Measurements from ENCODE around the gene SLC18A3. TPM values are rescaled to one million over a fixed set of nuclear protein-coding genes. Genes with fewer than 3 reads are reported as not detected.

Gene SLC18A3
- total and polyA plus RNA-seq, 12 donors: 0.03 to 0.41 (median 0.15) TPM; not detected in 8

DNA sequence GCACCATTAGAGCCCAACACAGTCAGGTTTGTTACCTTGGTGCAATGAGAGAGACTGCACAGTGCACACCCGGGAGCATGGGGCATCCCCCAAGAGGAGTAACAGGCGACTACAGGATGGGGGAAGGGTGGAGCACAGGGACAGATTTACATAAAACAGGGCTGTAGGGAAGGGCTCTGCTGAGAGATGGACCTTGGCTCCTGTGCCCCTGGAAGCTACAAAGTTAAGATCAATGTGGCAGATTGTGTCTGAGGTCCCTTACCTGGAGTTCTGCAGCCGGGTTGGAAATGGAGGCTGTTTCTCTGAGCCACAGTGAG, 13.7 kb upstream of the SLC18A3 start:
- Histone ChIP-seq H3K4me1 (replicated peaks in 1 of 2) (no peaks in the 10 kb centered on the region), H3K27ac (no peak overlapping the region), H3K9me3 (replicated peaks in 1 of 3) (no peaks in the 10 kb centered on the region), H3K4me3 (no peak overlapping the region), H3K27me3 (no peaks in the 10 kb centered on the region), H3K36me3 (replicated peaks in 1 of 2) (no peaks in the 10 kb centered on the region)
- DNase-seq: peak in 1 of 7 donors; percentile 14
- TF ChIP-seq CTCF (IDR thresholded peaks at IDR 0.05): no peak
- no peak for TF ChIP-seq POLR2A (IDR thresholded peaks at IDR 0.05)
- intact Hi-C loops (cut with DNase I): loop anchor here in 1 of 2 donors (10.0 kb wide), 1 partner anchor 628 kb away; no protein-coding TSS in a partner anchor
- 38 to 67% (median 60%) methylated on average over 2 to 3 of the region's 3 CpGs for WGBS, 4 donors

DNA sequence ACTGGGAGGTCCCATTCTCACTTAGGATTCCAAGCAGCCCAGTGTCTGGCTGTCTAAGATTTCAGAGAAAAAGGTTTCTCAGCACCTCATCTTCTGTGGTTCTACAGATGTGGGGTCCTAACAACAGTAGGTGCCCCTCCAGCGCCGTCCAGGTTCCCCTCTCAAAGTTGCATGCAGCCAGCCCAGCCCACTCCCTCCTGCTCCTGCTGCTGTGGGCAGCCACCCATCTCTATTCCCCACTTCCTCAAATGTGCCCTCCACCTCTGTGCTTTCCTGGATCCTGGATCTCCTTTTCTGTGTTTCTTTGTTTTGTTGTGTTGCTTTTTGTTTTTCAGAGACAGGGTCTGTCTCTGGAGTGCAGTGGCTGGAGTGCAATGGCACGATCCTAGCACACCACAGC, 13.3 kb upstream of the SLC18A3 start:
- Histone ChIP-seq H3K27ac (no peak overlapping the region), H3K27me3 (no peaks in the 10 kb centered on the region), H3K4me3 (no peak overlapping the region), H3K4me1 (replicated peaks in 1 of 2) (no peaks in the 10 kb centered on the region), H3K9me3 (replicated peaks in 1 of 3) (no peaks in the 10 kb centered on the region), H3K36me3 (replicated peaks in 1 of 2) (no peaks in the 10 kb centered on the region)
- intact Hi-C loops (cut with DNase I): loop anchor here in 1 of 2 donors (10.0 kb wide), 1 partner anchor 628 kb away; no protein-coding TSS in a partner anchor
- WGBS, 4 donors: 58 to 68% (median 68%) methylated on average over 3 of the region's 3 CpGs
- TF ChIP-seq POLR2A (IDR thresholded peaks at IDR 0.05): no peak
- no peak for TF ChIP-seq CTCF (IDR thresholded peaks at IDR 0.05)
- no peak for DNase-seq

DNA sequence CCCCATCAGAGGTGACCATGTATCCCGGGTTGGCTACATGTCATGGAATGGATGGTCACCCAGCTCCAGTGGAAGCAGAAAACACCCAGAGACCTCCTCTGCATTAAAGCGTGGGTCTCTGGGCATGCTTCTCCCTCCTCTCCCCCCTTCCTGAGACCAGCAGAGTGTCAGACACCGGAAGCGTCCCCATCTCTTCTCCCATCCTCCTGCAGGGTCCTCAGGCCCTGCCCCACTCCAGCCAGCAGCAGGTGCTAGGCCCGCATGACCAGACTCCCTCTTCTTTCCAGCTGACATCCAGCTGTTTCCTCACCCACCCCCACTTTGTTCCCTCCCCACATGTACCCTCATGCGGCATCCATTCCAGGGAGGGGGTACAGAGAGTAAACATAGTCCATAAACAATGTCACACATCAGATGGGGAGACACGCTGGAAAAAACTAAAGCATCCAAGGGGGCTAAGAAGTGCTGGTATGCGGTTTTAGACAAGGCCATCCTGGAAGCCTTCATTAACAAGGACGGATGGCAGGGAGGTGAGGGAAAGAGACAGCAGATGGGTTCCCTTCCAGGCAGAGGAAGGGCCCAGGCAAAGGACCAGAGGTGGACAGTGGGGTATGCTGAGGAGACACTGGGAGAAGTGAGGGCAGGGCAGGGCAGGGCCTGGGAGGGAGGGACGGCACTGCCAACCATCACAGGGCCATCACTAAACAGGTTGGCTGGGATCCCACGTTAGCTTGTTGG, 12.5 kb upstream of the SLC18A3 start:
- intact Hi-C loops (cut with DNase I): loop anchor here in 1 of 2 donors (10.0 kb wide), 1 partner anchor 627 kb away; no protein-coding TSS in a partner anchor
- H3K4me3 ChIP-seq: no peak overlapping the region
- H3K36me3 ChIP-seq (replicated peaks in 1 of 2): no peaks in the 10 kb centered on the region
- H3K4me1 ChIP-seq (replicated peaks in 1 of 2): no peaks in the 10 kb centered on the region
- WGBS, 4 donors: 73 to 82% (median 77%) methylated on average over 8 to 11 of the region's 11 CpGs
- peak in 1 of 7 donors; percentile 42 for DNase-seq
- no peaks in the 10 kb centered on the region for H3K9me3 ChIP-seq (replicated peaks in 1 of 3)
- no peaks in the 10 kb centered on the region for H3K27me3 ChIP-seq
- TF ChIP-seq CTCF (IDR thresholded peaks at IDR 0.05): no peak
- H3K27ac ChIP-seq: no peak overlapping the region

GRCh38 chr10:49598164-49598856, 11.8 kb upstream of the SLC18A3 start:
- Histone ChIP-seq H3K27me3 (no peaks in the 10 kb centered on the region), H3K27ac (no peak overlapping the region), H3K4me3 (no peak overlapping the region), H3K9me3 (replicated peaks in 1 of 3) (no peaks in the 10 kb centered on the region), H3K36me3 (replicated peaks in 1 of 2) (no peaks in the 10 kb centered on the region), H3K4me1 (replicated peaks in 1 of 2) (no peaks in the 10 kb centered on the region)
- WGBS, 4 donors: 56 to 78% (median 68%) methylated on average over 3 to 8 of the region's 8 CpGs
- intact Hi-C loops (cut with DNase I): loop anchor here in 1 of 2 donors (10.0 kb wide), 1 partner anchor 626 kb away; no protein-coding TSS in a partner anchor
- TF ChIP-seq POLR2A (IDR thresholded peaks at IDR 0.05): no peak
- TF ChIP-seq CTCF (IDR thresholded peaks at IDR 0.05): no peak
- DNase-seq: peak in 1 of 7 donors; percentile 23

All from adrenal gland (tissue), 12 donors.